Immature natural killer cell (primary cell): ENCODE results near the gene PIK3R6. TPM values are rescaled to one million over a fixed set of nuclear protein-coding genes. Genes with fewer than 3 reads are reported as not detected.

Source experiments
- DNase-seq, 3 donors: peaks; one replicate each; pipeline ENCODE4 v3.0.0; 2022; ENCODE audit warnings: mixed read lengths in 1 of 3
- H3K27ac Mint-ChIP-seq, 6 donors: one replicate each; pipeline ENCODE4 v1.8.0; 2020; ENCODE audit warnings: mixed read lengths in 6 of 6, mild to moderate bottlenecking in 5 of 6, inconsistent platforms in 4 of 6, moderate library complexity in 3 of 6
- H3K27me3 Mint-ChIP-seq, 3 donors: one replicate each; pipeline ENCODE4 v1.8.0; 2020 to 2021; ENCODE audit warnings: low read depth in 3 of 3, mild to moderate bottlenecking in 3 of 3, mixed read lengths in 3 of 3, moderate library complexity in 3 of 3, inconsistent platforms in 1 of 3
- H3K36me3 Mint-ChIP-seq, 3 donors: one replicate each; pipeline ENCODE4 v1.8.0; 2020; ENCODE audit warnings: mixed read lengths in 3 of 3, inconsistent platforms in 2 of 3, mild to moderate bottlenecking in 2 of 3
- H3K4me1 Mint-ChIP-seq, 2 donors: one replicate each; pipeline ENCODE4 v1.8.0; 2020; ENCODE audit warnings: inconsistent platforms in 2 of 2, mild to moderate bottlenecking in 2 of 2, mixed read lengths in 2 of 2, moderate library complexity in 1 of 2
- H3K4me3 Mint-ChIP-seq, 5 donors: one replicate each; pipeline ENCODE4 v1.8.0; 2020; ENCODE audit warnings: mild to moderate bottlenecking in 5 of 5, mixed read lengths in 5 of 5, inconsistent platforms in 3 of 5, moderate library complexity in 3 of 5
- H3K9me3 Mint-ChIP-seq, 6 donors: one replicate each; pipeline ENCODE4 v1.8.0; 2020; ENCODE audit warnings: mild to moderate bottlenecking in 6 of 6, mixed read lengths in 6 of 6, inconsistent platforms in 4 of 6, moderate library complexity in 3 of 6
- polyA plus RNA-seq, 3 donors: library from polyadenylated mRNA; unstranded; fragments of 300-500 nt; fragmentation: Illumina TruSeq; gene quantifications; one replicate each; pipeline ENCODE4 v1.2.3, GENCODE V29; 2021

Gene PIK3R6
- polyA plus RNA-seq, 3 donors from 2014 or later: 0.18 to 0.57 TPM; not detected in 1

DNA sequence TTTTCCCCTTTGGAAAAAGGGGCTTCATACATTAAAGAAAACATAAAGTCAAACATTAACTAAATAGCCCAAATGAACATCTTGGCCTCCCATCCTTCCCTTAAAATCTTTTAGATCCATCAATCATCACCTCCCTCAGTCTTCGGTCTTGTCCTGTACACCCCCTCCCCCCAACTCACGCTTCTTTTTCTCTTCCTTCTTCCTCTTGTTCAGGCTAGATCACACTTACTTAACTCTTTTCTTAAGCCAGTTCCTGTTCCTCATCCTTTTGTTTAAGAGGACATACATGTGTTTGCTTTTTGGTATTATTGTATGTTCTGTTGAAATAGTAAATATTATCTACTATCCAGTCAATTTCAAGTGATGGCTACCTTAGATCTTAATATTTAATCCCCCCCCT lies 73.8 kb downstream of the PIK3R6 start:
- no peaks in the 10 kb centered on the region for H3K4me1 Mint-ChIP-seq
- peaks cover 0 to 12% (median 2%) of the 10 kb centered on the region in 3 donors for H3K27me3 Mint-ChIP-seq
- H3K36me3 Mint-ChIP-seq: peaks cover 0 to 3% (median 0%) of the 10 kb centered on the region in 3 donors
- no peak overlapping the region for H3K4me3 Mint-ChIP-seq
- peaks cover 0 to 7% (median 5%) of the 10 kb centered on the region in 6 donors for H3K9me3 Mint-ChIP-seq
- DNase-seq: no peak
- H3K27ac Mint-ChIP-seq: no peak overlapping the region

DNA sequence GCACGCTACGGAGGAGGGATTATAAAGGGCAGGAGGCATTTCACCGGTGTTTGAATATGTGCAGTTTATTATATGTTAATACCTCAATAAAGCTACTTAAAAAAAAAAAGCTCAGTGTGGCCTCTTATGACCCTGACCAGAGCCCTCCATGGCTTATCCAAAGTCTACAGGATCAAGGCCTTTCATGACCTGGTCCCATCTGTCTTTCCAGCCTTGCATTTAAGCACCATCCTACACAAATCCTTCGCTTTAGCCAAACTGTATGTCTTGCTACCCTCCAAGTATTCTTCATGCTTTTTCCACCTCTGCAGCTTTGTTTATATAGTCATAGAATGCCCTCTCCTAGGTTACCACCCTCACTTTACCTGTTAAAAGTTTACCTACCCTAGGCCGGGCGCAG lies 74.8 kb downstream of the PIK3R6 start:
- Mint-ChIP-seq H3K36me3 (peaks cover 0 to 3% (median 0%) of the 10 kb centered on the region in 3 donors), H3K27ac (no peak overlapping the region), H3K9me3 (peaks cover 0 to 7% (median 5%) of the 10 kb centered on the region in 6 donors), H3K27me3 (peaks cover 0 to 14% (median 2%) of the 10 kb centered on the region in 3 donors), H3K4me3 (no peak overlapping the region), H3K4me1 (no peaks in the 10 kb centered on the region)
- DNase-seq: no peak

GRCh38 chr17:8791910-8792270 lies 75.6 kb downstream of the PIK3R6 start:
- Mint-ChIP-seq H3K4me1 (no peaks in the 10 kb centered on the region), H3K27me3 (peaks cover 0 to 14% (median 2%) of the 10 kb centered on the region in 3 donors), H3K27ac (no peak overlapping the region), H3K4me3 (no peak overlapping the region), H3K36me3 (peaks cover 0 to 3% (median 0%) of the 10 kb centered on the region in 3 donors), H3K9me3 (peaks cover 0 to 7% (median 5%) of the 10 kb centered on the region in 6 donors)
- no peak for DNase-seq

DNA sequence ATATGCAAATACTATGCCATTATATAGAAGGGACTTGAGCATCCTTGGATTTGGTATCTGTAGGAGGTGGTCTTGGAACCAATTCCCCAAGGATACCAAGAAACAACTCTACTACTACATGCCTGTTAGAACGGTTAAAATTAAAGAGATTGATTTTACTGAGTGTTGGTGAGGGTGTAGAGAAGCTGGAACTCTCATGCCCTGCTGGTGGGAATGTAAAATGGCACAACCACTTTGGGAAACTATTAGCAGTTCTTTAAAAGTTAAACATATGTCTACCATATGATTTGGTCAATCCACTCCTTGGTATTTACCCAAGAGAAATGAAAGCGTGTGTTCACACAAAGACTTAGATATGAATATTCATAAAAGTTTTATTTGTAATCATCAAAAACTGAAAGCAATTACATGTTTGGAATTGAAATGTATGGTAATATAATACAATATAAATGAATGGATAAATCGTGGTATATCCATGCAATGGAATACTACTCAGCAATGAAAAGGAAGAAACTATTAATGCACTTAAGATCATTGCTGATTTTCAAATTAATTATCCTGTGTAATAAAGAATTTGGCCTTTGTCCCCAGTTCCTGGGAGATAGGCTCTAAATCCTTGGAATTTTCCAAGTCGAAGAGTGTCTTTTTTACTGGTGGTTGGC lies 76.1 kb downstream of the PIK3R6 start:
- H3K27me3 Mint-ChIP-seq: peaks cover 0 to 10% (median 2%) of the 10 kb centered on the region in 3 donors
- no peaks in the 10 kb centered on the region for H3K4me1 Mint-ChIP-seq

DNA sequence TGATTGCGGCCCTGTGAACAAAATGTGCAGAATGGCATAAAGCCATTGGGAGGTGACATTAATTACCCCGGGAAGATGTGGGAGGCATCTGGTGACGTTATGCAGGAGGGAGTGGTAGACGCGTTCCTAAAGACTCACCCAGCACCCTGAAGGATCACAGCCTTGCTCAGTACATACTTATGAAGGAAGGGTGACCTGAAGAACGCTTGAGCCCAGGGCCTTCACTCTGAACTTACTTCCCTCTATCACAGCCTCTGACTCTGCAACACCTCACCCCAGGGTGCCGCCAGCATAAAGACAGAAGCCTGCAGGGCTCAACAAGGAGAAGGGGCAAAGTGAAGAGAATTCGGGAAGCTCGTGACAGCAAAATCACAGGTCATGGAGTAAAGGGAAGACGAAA lies 77.7 kb downstream of the PIK3R6 start:
- Mint-ChIP-seq H3K9me3 (peaks cover 0 to 7% (median 5%) of the 10 kb centered on the region in 6 donors), H3K27ac (no peak overlapping the region), H3K4me1 (no peaks in the 10 kb centered on the region), H3K36me3 (peaks cover 0 to 3% (median 0%) of the 10 kb centered on the region in 3 donors), H3K4me3 (no peak overlapping the region), H3K27me3 (peaks cover 0 to 11% (median 2%) of the 10 kb centered on the region in 3 donors)
- DNase-seq: no peak

More for the DNA sequence above, 76.1 kb downstream of the PIK3R6 start:
- DNase-seq: no peak
- Mint-ChIP-seq H3K4me3 (no peak overlapping the region), H3K36me3 (peaks cover 0 to 3% (median 0%) of the 10 kb centered on the region in 3 donors), H3K27ac (no peak overlapping the region), H3K9me3 (peaks cover 0 to 7% (median 5%) of the 10 kb centered on the region in 6 donors)

- no peak for DNase-seq
- Mint-ChIP-seq H3K4me3 (no peak overlapping the region), H3K4me1 (no peaks in the 10 kb centered on the region), H3K27ac (no peak overlapping the region), H3K36me3 (peaks cover 0 to 3% (median 0%) of the 10 kb centered on the region in 3 donors), H3K9me3 (peaks cover 0 to 7% (median 5%) of the 10 kb centered on the region in 6 donors), H3K27me3 (peaks cover 0 to 14% (median 2%) of the 10 kb centered on the region in 3 donors)
These were observed 78.5 kb downstream of the PIK3R6 start for GRCh38 chr17:8788998-8789397.

GRCh38 chr17:8785547-8786413 lies 81.7 kb downstream of the PIK3R6 start:
- H3K9me3 Mint-ChIP-seq: peaks cover 0 to 2% (median 0%) of the 10 kb centered on the region in 6 donors
- H3K27me3 Mint-ChIP-seq: peaks cover 0 to 10% (median 2%) of the 10 kb centered on the region in 3 donors
- H3K27ac Mint-ChIP-seq: no peak overlapping the region
- H3K4me3 Mint-ChIP-seq: no peak overlapping the region
- peaks cover 0 to 3% (median 0%) of the 10 kb centered on the region in 3 donors for H3K36me3 Mint-ChIP-seq
- peaks cover 3 to 13% of the 10 kb centered on the region in 2 donors for H3K4me1 Mint-ChIP-seq
- peak; percentile 33 to 42 (median 38) for DNase-seq

GRCh38 chr17:8782176-8782575 lies 85.3 kb downstream of the PIK3R6 start:
- H3K9me3 Mint-ChIP-seq: no peaks in the 10 kb centered on the region
- peaks cover 3 to 13% of the 10 kb centered on the region in 2 donors for H3K4me1 Mint-ChIP-seq
- H3K27me3 Mint-ChIP-seq: peaks cover 0 to 14% (median 0%) of the 10 kb centered on the region in 3 donors
- H3K36me3 Mint-ChIP-seq: no peaks in the 10 kb centered on the region
- no peak for DNase-seq
- H3K27ac Mint-ChIP-seq: no peak overlapping the region
- H3K4me3 Mint-ChIP-seq: no peak overlapping the region

GRCh38 chr17:8781776-8782175 lies 85.7 kb downstream of the PIK3R6 start:
- Mint-ChIP-seq H3K4me3 (no peak overlapping the region), H3K27ac (peak overlapping the region in 1 of 6 donors; percentile 41), H3K36me3 (no peaks in the 10 kb centered on the region)

DNA sequence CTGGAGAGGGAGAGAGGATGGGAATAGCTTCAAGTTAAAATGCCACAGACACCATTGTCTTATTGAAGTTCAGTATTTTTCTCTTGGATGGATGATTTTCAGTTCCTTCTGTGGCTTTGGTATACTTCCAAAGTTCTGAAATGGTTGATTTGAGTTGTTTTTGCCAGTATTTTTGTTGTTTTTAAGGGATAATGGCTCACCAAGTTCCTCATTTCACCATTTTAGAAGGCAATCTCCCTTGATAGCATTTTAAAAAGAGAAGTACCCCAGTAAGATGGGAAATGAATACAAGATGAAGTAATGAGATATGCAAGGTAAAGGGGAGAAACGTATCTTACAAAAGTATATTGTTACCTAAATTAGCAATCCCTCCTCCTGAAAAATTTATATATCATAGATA lies 90.6 kb downstream of the PIK3R6 start:
- Mint-ChIP-seq H3K27me3 (peaks cover 2 to 17% (median 12%) of the 10 kb centered on the region in 3 donors), H3K4me3 (no peak overlapping the region), H3K9me3 (peaks cover 0 to 12% (median 5%) of the 10 kb centered on the region in 6 donors), H3K36me3 (peaks cover 0 to 4% (median 0%) of the 10 kb centered on the region in 3 donors), H3K4me1 (peaks cover 3 to 11% of the 10 kb centered on the region in 2 donors), H3K27ac (no peak overlapping the region)
- no peak for DNase-seq

More at GRCh38 chr17:8781776-8782175, 85.7 kb downstream of the PIK3R6 start:
- Mint-ChIP-seq H3K27me3 (peaks cover 0 to 15% (median 0%) of the 10 kb centered on the region in 3 donors), H3K4me1 (peaks cover 3 to 13% of the 10 kb centered on the region in 2 donors), H3K9me3 (no peaks in the 10 kb centered on the region)
- DNase-seq: no peak

DNA sequence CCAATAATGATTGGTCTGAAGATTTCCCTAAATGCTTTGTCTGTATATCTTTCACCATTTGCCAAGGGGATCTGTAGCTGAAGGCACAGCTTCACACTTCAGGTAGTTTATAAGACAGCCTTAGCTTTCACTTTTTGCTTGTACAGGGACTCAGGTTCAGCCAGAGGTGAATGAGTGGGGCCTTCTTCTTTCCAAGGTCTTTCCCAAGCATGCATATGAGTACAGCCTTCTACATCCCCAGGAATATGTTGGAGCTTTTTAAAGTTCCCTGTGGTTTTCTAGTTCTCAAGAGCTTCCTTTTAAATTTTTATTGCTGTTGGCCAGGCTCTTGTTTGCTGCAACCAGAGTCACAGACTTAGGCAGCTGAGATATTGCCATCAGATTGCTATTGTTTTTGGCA lies 91.2 kb downstream of the PIK3R6 start:
- DNase-seq: no peak
- Mint-ChIP-seq H3K4me1 (peaks cover 0 to 4% of the 10 kb centered on the region in 2 donors), H3K27me3 (peaks cover 2 to 16% (median 13%) of the 10 kb centered on the region in 3 donors), H3K4me3 (no peak overlapping the region), H3K27ac (no peak overlapping the region), H3K9me3 (peaks cover 0 to 12% (median 5%) of the 10 kb centered on the region in 6 donors), H3K36me3 (peaks cover 0 to 4% (median 0%) of the 10 kb centered on the region in 3 donors)

DNA sequence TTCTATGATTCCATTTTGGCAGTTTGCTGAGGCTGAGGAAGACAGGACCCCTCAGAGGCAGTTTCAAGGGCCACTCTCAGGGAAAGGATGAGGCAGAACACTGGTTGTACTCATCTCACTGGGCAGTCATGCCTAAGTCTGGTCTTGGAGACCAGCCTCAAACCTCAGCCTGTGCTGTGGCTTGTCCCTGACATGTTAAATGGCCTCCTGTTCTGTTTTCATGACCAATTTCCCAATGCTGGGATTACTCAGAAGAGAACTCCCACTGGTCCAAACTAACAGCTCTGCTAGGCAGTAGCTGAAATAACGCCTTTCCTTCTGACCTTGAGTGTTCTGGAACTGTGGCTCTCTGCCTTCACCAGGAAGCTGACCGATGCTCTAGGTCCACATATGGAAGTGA lies 100.7 kb downstream of the PIK3R6 start:
- peaks cover 2 to 11% (median 4%) of the 10 kb centered on the region in 3 donors for H3K27me3 Mint-ChIP-seq
- no peak for DNase-seq
- H3K4me1 Mint-ChIP-seq: no peaks in the 10 kb centered on the region
- H3K36me3 Mint-ChIP-seq: no peaks in the 10 kb centered on the region
- H3K27ac Mint-ChIP-seq: no peak overlapping the region
- H3K9me3 Mint-ChIP-seq: no peaks in the 10 kb centered on the region
- no peak overlapping the region for H3K4me3 Mint-ChIP-seq

DNA sequence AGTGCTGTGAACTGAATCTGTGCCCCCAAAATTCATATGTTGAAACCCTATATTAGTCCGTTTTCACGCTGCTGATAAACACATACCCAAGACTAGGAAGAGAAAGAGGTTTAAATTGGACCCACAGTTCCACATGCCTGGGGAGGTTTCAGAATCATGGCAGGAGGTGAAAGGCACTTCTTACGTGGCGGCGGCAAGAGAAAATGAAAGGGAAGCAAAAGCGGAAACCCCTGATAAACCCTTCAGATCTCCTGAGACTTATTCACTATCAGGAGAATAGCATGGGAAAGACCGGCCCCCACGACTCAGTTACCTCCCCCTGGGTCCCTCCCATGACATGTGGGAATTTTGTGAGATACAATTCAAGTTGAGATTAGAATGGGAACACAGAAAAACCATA lies 105.5 kb downstream of the PIK3R6 start:
- no peaks in the 10 kb centered on the region for H3K36me3 Mint-ChIP-seq
- H3K9me3 Mint-ChIP-seq: no peaks in the 10 kb centered on the region
- H3K4me1 Mint-ChIP-seq: no peaks in the 10 kb centered on the region
- no peak overlapping the region for H3K27ac Mint-ChIP-seq
- H3K27me3 Mint-ChIP-seq: peaks cover 0 to 9% (median 1%) of the 10 kb centered on the region in 3 donors
- H3K4me3 Mint-ChIP-seq: no peak overlapping the region
- DNase-seq: no peak

DNA sequence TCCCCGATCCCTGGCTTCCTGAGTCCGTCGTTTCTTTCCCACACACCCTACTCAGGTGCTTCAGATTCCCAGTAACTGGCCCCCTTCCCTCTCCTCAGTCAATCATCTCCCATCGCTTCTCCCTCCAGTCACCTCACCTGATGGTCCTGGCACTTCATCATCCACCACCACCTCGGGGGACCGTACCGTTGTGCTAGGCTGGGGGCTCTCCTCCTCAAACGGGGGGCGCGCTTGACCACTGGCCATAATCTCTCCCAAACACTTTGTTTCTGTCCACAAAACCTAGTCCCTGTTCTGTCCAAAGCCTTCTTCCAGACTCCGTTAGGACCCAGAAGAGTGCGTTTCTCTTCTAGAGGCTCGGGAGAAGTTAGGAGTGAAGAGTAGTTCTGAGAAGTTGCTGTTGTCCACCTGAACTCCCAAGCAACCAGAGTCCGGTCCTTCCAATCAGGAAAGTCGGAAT lies 109.3 kb downstream of the PIK3R6 start, which contains the start of gene SPDYE4:
TSS of gene SPDYE4 (minus strand) at position 410 of the 460 bp plus-strand sequence. CDS start at position 246, 164 bp downstream.
- H3K36me3 Mint-ChIP-seq: no peaks in the 10 kb centered on the region
- no peaks in the 10 kb centered on the region for H3K9me3 Mint-ChIP-seq
- no peak within 1 kb of the TSS for H3K4me3 Mint-ChIP-seq
- no peak for DNase-seq
- H3K4me1 Mint-ChIP-seq: no peaks in the 10 kb centered on the region
- H3K27me3 Mint-ChIP-seq: peaks cover 0 to 13% (median 3%) of the 10 kb centered on the region in 3 donors
- H3K27ac Mint-ChIP-seq: no peak within 1 kb of the TSS
